ENCODE data around the gene THRAP3.
A peak's percentile ranks its signal among the peaks of the same experiment; 100 is the strongest.

Gene THRAP3

GRCh38 chr1:36329817-36330216, 105.6 kb downstream of the THRAP3 start:
- DNase-seq, result no peak

DNA sequence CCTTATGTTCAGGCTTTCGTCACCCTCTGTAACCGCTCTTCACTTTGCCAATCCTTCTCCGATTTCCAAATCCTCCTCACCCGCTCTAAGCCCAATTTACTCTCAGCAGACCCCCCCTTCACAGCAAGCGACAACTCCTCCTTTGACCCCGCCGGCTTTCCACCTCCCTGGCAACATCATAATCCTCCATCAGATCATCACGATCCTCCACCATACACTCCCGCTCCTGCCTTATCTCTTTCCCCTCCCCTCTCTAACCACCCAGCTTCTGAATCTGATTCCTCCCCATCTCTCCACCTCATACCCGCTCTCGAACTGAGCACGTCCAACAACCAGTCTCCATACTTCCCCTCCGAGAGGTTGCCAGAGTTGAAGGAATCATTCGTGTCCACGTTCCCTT, 106.7 kb downstream of the THRAP3 start:
- DNase-seq, result no peak

GRCh38 chr1:36337830-36338229, 113.6 kb downstream of the THRAP3 start:
- DNase-seq, result no peak

DNA sequence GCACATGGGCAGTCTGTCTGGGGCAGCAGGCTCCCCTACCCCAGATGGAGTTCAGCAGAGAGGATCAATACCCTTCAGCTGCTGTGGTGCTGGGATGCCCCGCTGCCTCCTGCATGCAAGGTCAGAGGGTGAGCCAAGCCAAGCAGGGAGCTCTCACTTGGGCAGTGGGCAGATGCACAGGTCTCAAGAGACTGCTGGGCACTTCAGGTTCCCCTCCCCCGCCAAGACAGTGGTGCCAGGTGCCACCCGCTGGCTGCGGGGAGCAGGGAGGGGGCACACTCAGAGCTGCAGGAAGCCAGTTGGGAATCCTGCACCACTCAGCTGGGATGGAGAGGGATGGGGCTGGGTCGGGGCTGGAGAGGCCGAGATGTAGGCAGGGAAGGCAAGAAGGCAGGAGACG, 115.0 kb downstream of the THRAP3 start:
- no peak for DNase-seq

GRCh38 chr1:36339615-36340014, 115.4 kb downstream of the THRAP3 start:
- no peak for DNase-seq

DNA sequence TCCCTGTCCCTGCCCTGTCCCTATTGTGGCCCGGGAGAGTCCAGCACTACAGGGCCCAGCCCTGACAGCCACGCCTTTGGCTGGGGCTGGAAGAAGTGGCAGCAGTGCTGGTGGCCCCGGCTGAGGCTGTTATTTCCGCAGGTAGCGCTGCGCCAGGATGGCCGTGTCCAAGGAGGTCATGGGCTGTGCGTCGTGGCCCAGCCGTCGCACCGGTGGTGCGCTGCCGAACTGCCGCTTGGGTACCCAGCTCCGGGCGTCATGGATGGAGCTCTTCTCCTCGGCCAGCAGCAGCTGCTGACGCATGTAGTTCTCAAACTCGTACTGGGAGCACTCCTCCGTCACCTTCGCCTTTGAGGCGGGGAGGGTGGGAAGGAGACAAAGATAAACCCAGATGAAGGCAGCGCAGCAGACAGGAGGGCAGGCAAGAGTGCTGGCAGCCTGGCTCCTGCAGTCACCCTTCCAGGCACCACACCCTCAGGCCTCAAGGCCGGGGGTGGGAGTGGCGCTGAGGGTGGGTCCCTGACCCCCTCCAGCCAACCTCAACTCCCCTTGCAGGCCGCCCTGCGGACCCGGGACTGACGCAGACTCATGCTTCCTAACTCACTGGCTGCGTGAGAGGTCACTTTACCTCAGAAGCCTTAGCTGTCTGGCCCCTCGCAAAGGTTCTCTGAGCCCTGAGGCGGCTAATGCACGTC, 117.5 kb downstream of the THRAP3 start:
- DNase-seq, result no peak

DNA sequence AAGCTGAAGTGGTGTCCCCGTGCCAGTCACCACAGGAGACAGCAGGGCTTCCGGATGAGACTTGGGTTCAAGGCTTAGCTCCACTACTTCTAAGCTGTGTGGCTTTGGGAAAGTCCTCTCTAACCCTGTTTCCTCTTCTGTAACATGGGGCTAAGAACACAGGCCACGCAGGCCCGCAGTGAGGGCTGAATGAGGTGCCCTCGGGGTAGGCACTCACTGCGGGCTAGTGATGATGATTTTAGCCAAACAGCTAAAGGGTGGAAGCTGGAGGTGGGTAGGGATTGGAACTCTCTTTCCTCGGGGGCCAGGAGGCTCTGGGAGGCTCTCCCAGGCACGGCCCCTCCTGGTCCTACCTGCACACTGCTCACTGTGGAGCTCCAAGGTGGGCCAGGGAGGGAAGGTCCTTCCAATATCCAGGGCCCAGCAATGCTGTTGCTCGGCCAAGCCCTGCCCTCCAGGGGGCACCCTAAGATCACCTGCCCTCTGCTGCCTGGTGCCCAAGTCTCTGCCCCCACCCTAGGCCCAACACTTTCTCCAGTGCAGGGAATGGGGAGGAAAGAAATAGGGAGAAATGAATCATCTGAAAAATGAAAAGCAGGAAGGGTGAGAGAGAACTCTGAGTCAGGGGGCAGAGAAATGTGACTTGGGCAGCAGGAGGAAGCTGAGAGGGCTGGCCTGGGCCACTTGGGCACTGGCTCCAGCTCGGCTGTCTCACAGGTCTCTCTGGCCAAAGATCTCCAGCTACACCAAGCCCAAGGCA, 118.4 kb downstream of the THRAP3 start:
- peak; percentile 63 for DNase-seq

DNA sequence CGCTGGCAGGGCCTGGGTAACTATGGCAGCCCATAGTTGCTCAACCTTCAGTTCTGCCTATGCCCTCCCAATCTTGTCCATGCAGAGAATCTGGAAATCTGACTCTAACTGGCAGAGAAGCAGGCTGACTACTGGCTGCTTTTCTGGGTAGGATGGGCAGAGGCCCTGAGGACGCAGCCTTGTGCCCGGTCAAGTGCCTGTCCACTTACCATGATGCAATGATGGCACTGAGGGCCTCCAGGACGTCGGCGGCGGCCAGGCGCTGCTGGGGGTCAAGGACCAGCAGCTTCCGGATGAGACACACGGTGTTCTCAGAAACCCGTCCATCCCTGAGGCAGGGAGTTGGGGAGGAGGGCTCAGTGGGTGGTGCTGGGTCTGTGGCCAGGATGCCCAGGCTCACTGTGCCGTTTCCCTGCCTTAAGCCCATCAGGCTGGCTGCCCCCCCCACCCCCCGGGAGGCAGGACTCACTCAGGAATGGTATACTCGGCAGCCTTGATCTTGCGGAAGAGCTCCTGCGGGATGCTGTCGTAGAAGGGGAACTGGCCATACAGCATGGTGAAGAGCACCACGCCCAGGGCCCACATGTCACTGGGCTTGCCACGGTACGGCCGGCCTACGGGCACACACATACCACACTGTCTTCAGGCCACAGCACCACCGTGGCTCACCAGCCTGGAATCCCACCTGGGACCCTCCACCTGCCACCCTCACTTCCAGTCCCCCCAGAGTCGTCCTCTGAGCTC, 119.6 kb downstream of the THRAP3 start:
- no peak for DNase-seq

GRCh38 chr1:36344395-36344680, 120.1 kb downstream of the THRAP3 start:
- no peak for DNase-seq

- DNase-seq, result no peak
Observed at GRCh38 chr1:36345353-36345752, 121.1 kb downstream of the THRAP3 start.

- DNase-seq, result no peak
Observed at GRCh38 chr1:36346741-36347370, 122.6 kb downstream of the THRAP3 start.

- DNase-seq, result no peak
Observed at GRCh38 chr1:36349241-36349671, 125.0 kb downstream of the THRAP3 start.

DNA sequence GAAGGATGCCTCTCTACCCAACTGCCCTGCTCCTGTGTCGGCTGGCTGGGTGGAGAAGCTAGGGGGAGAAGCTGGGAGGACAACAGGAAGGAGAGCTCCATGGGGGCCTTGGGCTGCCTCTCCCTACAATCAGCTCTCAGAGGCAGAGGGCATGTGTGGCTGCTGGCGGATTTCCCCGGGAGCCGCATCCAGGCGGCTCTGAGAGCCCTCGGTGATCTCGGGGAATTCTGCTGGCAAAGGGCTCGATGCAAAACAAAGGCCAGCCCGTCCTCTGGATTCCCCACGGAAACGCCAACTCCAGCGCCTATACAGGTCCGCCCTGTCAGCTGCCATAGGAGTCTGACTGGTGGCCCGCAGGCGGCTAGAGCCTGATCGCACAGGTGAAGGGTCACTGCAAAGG, 125.6 kb downstream of the THRAP3 start:
- DNase-seq, result no peak

- DNase-seq, result peak; percentile 38
Observed at GRCh38 chr1:36350659-36351226, 126.5 kb downstream of the THRAP3 start.

- no peak for DNase-seq
Observed at GRCh38 chr1:36351227-36351977, 127.2 kb downstream of the THRAP3 start.

DNA sequence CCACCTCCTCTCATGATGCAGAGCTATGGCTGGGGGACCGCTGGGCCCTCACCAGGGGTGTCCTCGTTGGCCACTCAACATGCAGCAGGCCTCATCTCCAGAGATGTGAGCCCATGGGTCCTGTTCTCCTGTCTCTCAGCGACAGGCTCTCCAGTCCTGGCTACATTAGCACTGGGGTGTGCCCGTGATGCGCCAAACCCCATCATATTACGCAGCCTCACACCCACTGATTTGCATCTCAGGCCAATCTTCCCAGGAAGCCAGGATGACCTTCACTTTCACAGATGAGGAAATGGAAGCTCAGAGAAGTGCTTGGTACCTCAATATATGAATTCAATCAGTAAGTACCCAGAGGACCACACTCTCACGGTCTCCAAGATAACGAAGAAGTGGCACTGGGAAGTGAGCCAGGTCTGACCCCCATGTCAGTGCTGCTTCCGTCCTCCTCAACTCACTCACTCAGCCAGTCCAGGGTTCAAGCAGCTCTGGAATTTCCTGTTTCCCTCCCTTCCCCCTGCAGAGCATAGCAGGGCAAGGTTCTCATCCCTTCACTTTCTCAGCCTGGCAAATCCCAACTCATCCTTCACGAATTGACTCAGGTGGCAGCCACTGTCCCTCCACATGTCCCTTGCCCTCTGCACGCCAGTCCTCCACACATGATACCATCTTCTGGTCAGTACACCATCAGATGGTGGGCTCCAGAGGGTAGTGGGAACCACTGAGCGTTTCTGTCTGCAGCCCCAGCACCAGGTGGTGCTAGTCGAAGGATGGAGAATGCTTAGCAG, 128.1 kb downstream of the THRAP3 start:
- DNase-seq, result no peak

DNA sequence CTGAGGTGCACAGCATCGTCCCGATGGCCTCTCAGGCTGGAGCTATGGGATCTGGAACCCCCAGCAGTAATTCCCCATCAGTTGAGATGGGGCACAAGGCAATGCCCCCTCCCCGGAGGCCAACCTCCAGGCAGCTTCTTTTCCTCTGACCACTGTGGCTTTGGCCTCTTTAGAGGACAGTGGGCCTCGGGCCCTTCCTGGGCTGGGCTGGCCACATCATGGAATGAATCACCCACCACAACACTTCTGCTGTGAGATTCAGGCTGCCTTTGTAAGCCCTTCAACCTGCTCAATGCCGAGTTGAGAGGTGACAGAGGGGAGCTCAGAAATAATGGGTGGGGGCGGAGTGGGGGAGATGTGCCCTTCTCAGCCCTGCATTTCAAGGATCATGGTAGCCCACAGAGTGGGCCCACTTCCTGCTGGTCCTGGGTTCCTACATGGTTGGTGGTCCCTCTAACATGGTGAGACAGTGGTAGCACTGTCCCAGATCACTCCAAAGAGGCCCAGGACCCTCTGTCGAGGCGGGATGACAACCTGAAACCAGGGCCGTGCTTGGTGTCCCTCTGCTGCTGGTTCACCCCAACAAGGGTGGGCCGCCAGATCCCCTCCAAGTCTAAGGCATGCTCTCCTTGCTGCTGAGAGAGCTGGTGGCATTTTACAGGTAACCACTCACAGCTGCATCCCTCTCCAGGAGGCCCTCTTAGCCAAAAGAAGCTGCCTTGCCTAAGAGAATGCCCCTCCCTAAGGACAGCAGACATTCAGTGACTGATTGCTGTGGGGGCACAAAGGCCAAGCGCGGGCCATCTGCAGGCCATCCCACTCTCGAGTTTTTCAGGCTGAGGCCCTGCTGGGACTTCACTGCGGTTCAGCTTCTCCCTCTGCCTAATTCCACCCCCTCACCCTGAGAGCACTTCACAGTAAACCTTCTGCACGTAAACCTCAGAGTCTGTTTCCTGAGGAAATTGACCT, 129.0 kb downstream of the THRAP3 start:
- DNase-seq, result no peak

- no peak for DNase-seq
Observed at GRCh38 chr1:36354486-36354885, 130.2 kb downstream of the THRAP3 start.

All from activated CD8-positive, alpha-beta memory T cell treated with anti-CD3 and anti-CD28 coated beads, Interleukin-2, amount 50 U/mL, for 4 hours (primary cell).